GM23248 (cell line): ENCODE measurements around the gene CC2D2A. TPM values are rescaled to one million over a fixed set of nuclear protein-coding genes. Genes with fewer than 3 reads are reported as not detected.
A peak's percentile ranks its signal among the peaks of the same experiment; 100 is the strongest.

Experiments
- DNase-seq: peaks from one replicate; pipeline ENCODE4 v3.0.0-alpha.2; 2015
- H2AFZ ChIP-seq: fragments of 200-600 bp; sonication (generic); 2 replicates; pipeline ENCODE4 v1.6.1; 2016; ENCODE audit warnings: antibody characterized with exemption
- H3F3A ChIP-seq: fragments of 200-600 bp; sonication (generic); 2 replicates; pipeline ENCODE4 v1.6.1; 2016; ENCODE audit warnings: mild to moderate bottlenecking, antibody characterized with exemption, mixed run types; ENCODE audit not compliant: insufficient read depth
- H3K27ac ChIP-seq: fragments of 200-600 bp; sonication (generic); 2 replicates; pipeline ENCODE4 v1.5.1; 2016; ENCODE audit warnings: mild to moderate bottlenecking
- H3K27me3 ChIP-seq: fragments of 200-600 bp; sonication (generic); replicated peaks from 2 replicates; pipeline ENCODE4 v1.6.1; 2016; ENCODE audit warnings: mild to moderate bottlenecking; ENCODE audit not compliant: insufficient read depth
- H3K36me3 ChIP-seq: fragments of 200-600 bp; sonication (generic); 2 replicates; pipeline ENCODE4 v1.6.1; 2016; ENCODE audit warnings: low read depth, mild to moderate bottlenecking
- H3K4me1 ChIP-seq: fragments of 200-600 bp; sonication (generic); 2 replicates; pipeline ENCODE4 v1.6.1; 2016; ENCODE audit warnings: mild to moderate bottlenecking; ENCODE audit not compliant: insufficient read depth
- H3K4me2 ChIP-seq: fragments of 200-600 bp; sonication (generic); one replicate; pipeline ENCODE4 v1.6.1; 2016; ENCODE audit warnings: mild to moderate bottlenecking; ENCODE audit not compliant: unreplicated experiment
- H3K4me3 ChIP-seq: fragments of 200-600 bp; sonication (generic); 2 replicates; pipeline ENCODE4 v1.5.1; 2016; ENCODE audit warnings: mild to moderate bottlenecking
- H3K79me2 ChIP-seq: fragments of 200-600 bp; sonication (generic); 2 replicates; pipeline ENCODE4 v1.6.1; 2016; ENCODE audit warnings: mild to moderate bottlenecking; ENCODE audit not compliant: insufficient read depth
- H3K9ac ChIP-seq: fragments of 200-600 bp; sonication (generic); 2 replicates; pipeline ENCODE4 v1.6.1; 2016; ENCODE audit warnings: mild to moderate bottlenecking
- H3K9me2 ChIP-seq: fragments of 200-600 bp; sonication (generic); 2 replicates; pipeline ENCODE4 v1.6.1; 2016; ENCODE audit warnings: mixed run types, mild to moderate bottlenecking, moderate library complexity; ENCODE audit not compliant: insufficient read depth
- H3K9me3 ChIP-seq: fragments of 200-600 bp; sonication (generic); one replicate; pipeline ENCODE4 v1.6.1; 2017; ENCODE audit warnings: low read depth
- H4K20me1 ChIP-seq: fragments of 200-600 bp; sonication (generic); 2 replicates; pipeline ENCODE4 v1.6.0; 2016; ENCODE audit not compliant: insufficient read depth
- EZH2 ChIP-seq: fragments of 200-600 bp; sonication (generic); IDR thresholded peaks from 2 replicates; pipeline ENCODE4 v1.6.1; 2018; ENCODE audit warnings: antibody characterized with exemption, mild to moderate bottlenecking; ENCODE audit not compliant: insufficient read depth, poor library complexity, severe bottlenecking
- EZH2phosphoT487 ChIP-seq: fragments of 200-600 bp; sonication (generic); IDR thresholded peaks from 2 replicates; pipeline ENCODE4 v1.6.1; 2018; ENCODE audit warnings: antibody characterized with exemption, moderate library complexity, mild to moderate bottlenecking, low read depth; ENCODE audit not compliant: insufficient read depth
- WGBS, 2 experiments: methylation state at CpG; one replicate each; pipeline ENCODE4 v1.1.6; 2015 to 2017; ENCODE audit warnings: low lambda C conversion rate in 2 of 2, low coverage in 1 of 2; ENCODE audit errors: missing lambda C conversion rate in 2 of 2; 5-methylcytosine and 5-hydroxymethylcytosine counted together
- in situ Hi-C: fragments of 300-500 bp; cut with MboI; formaldehyde crosslinking; loops from 2 replicates; pipeline ENCODE4 v1.15.0; 2020
- polyA plus RNA-seq: library from polyadenylated mRNA; unstranded; fragments of >200 nt; fragmentation: Nextera tagmentation; extraction: Ambion mirVana; gene quantifications from 2 replicates; pipeline ENCODE4 v1.2.1, GENCODE V29; 2016
- total RNA-seq: library from RNA; depleted of rRNA; stranded (reverse); fragments of >200 nt; shearing (Covaris generic); gene quantifications from 2 replicates; pipeline ENCODE4 v1.2.3, GENCODE V29; 2014

CC2D2A gene
- total and polyA plus RNA-seq, 2 experiments from 2014 or later: 10.2 to 11.5 TPM

GRCh38 chr4:15558561-15558960 is 88.9 kb downstream of the CC2D2A start:
- in situ Hi-C loops: no loop called here
- no peak overlapping the region for H3K27ac ChIP-seq
- no peaks in the 10 kb centered on the region for H3K9me2 ChIP-seq
- H3K27me3 ChIP-seq: no peaks in the 10 kb centered on the region
- no peak overlapping the region for H2AFZ ChIP-seq
- no peaks in the 10 kb centered on the region for H3F3A ChIP-seq
- H3K9ac ChIP-seq: no peak overlapping the region
- no peaks in the 10 kb centered on the region for H4K20me1 ChIP-seq
- 72 to 75% methylated on average over 2 of the region's 2 CpGs for WGBS, 2 experiments
- TF ChIP-seq EZH2phosphoT487: no peak
- TF ChIP-seq EZH2: no peak
- H3K4me1 ChIP-seq: peaks cover 5% of the 10 kb centered on the region; the same call in 1 of the 2 replicates
- H3K4me3 ChIP-seq: no peak overlapping the region
- no peak for DNase-seq
- peaks cover 7% of the 10 kb centered on the region; the same call in 1 of the 2 replicates for H3K36me3 ChIP-seq
- no peak overlapping the region for H3K4me2 ChIP-seq
- H3K9me3 ChIP-seq: no peaks in the 10 kb centered on the region
- no peaks in the 10 kb centered on the region for H3K79me2 ChIP-seq

- Histone ChIP-seq H3K27ac (no peak overlapping the region), H3F3A (no peaks in the 10 kb centered on the region)
- WGBS, 2 experiments: 66 to 67% methylated on average over 3 of the region's 3 CpGs
These were observed 92.4 kb downstream of the CC2D2A start for GRCh38 chr4:15562114-15562513.

GRCh38 chr4:15562623-15563022 is 92.9 kb downstream of the CC2D2A start:
- Histone ChIP-seq H3F3A (no peaks in the 10 kb centered on the region), H3K9ac (no peak overlapping the region), H3K79me2 (no peaks in the 10 kb centered on the region)

More at GRCh38 chr4:15562114-15562513, 92.4 kb downstream of the CC2D2A start:
- Histone ChIP-seq H3K9me3 (no peaks in the 10 kb centered on the region), H3K4me2 (no peak overlapping the region), H3K36me3 (peaks cover 3% of the 10 kb centered on the region; the same call in 1 of the 2 replicates), H3K9me2 (no peaks in the 10 kb centered on the region), H3K9ac (no peak overlapping the region), H3K79me2 (no peaks in the 10 kb centered on the region), H4K20me1 (no peaks in the 10 kb centered on the region), H2AFZ (no peak overlapping the region), H3K4me3 (no peak overlapping the region), H3K4me1 (peaks cover 5% of the 10 kb centered on the region; the same call in 1 of the 2 replicates), H3K27me3 (no peaks in the 10 kb centered on the region)
- no peak for DNase-seq
- TF ChIP-seq EZH2 (no peak), EZH2phosphoT487 (no peak)
- in situ Hi-C loops: no loop called here

GRCh38 chr4:15563871-15564270 is 94.2 kb downstream of the CC2D2A start:
- Histone ChIP-seq H3K27ac (no peak overlapping the region), H3K4me3 (no peak overlapping the region), H3K36me3 (peaks cover 13% of the 10 kb centered on the region; the same call in 1 of the 2 replicates), H3K9ac (no peak overlapping the region), H3K4me1 (peaks cover 5% of the 10 kb centered on the region; the same call in 1 of the 2 replicates), H3K9me2 (no peaks in the 10 kb centered on the region), H3F3A (no peaks in the 10 kb centered on the region), H3K27me3 (no peaks in the 10 kb centered on the region), H3K79me2 (no peaks in the 10 kb centered on the region), H4K20me1 (no peaks in the 10 kb centered on the region; the same call in 1 of the 2 replicates), H3K9me3 (no peaks in the 10 kb centered on the region), H2AFZ (no peak overlapping the region), H3K4me2 (no peak overlapping the region)
- 87 to 90% methylated on average over 6 of the region's 6 CpGs for WGBS, 2 experiments
- in situ Hi-C loops: no loop called here
- TF ChIP-seq EZH2: no peak
- no peak for TF ChIP-seq EZH2phosphoT487
- DNase-seq: peak; percentile 8

More at GRCh38 chr4:15562623-15563022, 92.9 kb downstream of the CC2D2A start:
- Histone ChIP-seq H3K27me3 (no peaks in the 10 kb centered on the region), H3K9me2 (no peaks in the 10 kb centered on the region), H3K36me3 (peaks cover 8% of the 10 kb centered on the region; the same call in 1 of the 2 replicates), H3K4me3 (no peak overlapping the region), H3K4me1 (peaks cover 5% of the 10 kb centered on the region; the same call in 1 of the 2 replicates), H3K4me2 (no peak overlapping the region), H4K20me1 (no peaks in the 10 kb centered on the region; the same call in 1 of the 2 replicates), H3K27ac (no peak overlapping the region), H2AFZ (no peak overlapping the region), H3K9me3 (no peaks in the 10 kb centered on the region)
- no peak for DNase-seq
- no peak for TF ChIP-seq EZH2
- no peak for TF ChIP-seq EZH2phosphoT487
- in situ Hi-C loops: no loop called here

- Histone ChIP-seq H2AFZ (no peak overlapping the region), H3K4me3 (no peak overlapping the region), H4K20me1 (no peaks in the 10 kb centered on the region; the same call in 1 of the 2 replicates), H3K9me3 (no peaks in the 10 kb centered on the region), H3K9me2 (no peaks in the 10 kb centered on the region), H3K27me3 (no peaks in the 10 kb centered on the region), H3K36me3 (peaks cover 17% of the 10 kb centered on the region; the same call in 1 of the 2 replicates), H3K4me2 (no peak overlapping the region), H3F3A (no peaks in the 10 kb centered on the region), H3K4me1 (no peaks in the 10 kb centered on the region), H3K9ac (no peak overlapping the region), H3K79me2 (no peaks in the 10 kb centered on the region), H3K27ac (no peak overlapping the region)
- in situ Hi-C loops: no loop called here
- no peak for DNase-seq
- TF ChIP-seq EZH2 (no peak), EZH2phosphoT487 (no peak)
These were observed 99.1 kb downstream of the CC2D2A start for GRCh38 chr4:15568821-15569220.
